ENCODE results near the gene LINGO1. TPM values are rescaled to one million over a fixed set of nuclear protein-coding genes. Genes with fewer than 3 reads are reported as not detected.

LINGO1 gene
- total and polyA plus RNA-seq, 4 donors, result 0.33 to 5.1 (median 0.88) TPM

GRCh38 chr15:77637851-77638692, 5.4 kb upstream of the LINGO1 start:
- Histone ChIP-seq H3K4me3 (no peak overlapping the region), H3K9ac (ENCODE audit: insufficient read depth in 1 of 2, low read length in 2 of 2) (no peak overlapping the region), H3K4me1 (ENCODE audit: control insufficient read depth in 5 of 5, insufficient read depth in 5 of 5, low read length in 5 of 5) (peaks cover 0 to 10% (median 0%) of the 10 kb centered on the region in 5 donors), H3K27me3 (ENCODE audit: control insufficient read depth in 3 of 3, insufficient read depth in 3 of 3, low read length in 2 of 3) (peaks cover 0 to 12% (median 6%) of the 10 kb centered on the region in 3 donors), H3K36me3 (ENCODE audit: control insufficient read depth in 4 of 4, insufficient read depth in 4 of 4, low read length in 4 of 4) (no peaks in the 10 kb centered on the region), H3K27ac (ENCODE audit: low read depth in 1 of 2, low read length in 1 of 2) (no peak overlapping the region), H3K9me3 (ENCODE audit: control insufficient read depth in 4 of 4, insufficient read depth in 3 of 4, low read length in 3 of 4) (no peaks in the 10 kb centered on the region)
- DNase-seq, result no peak
- ATAC-seq (ENCODE audit: insufficient read depth, low FRiP score), result no peak
- 67 to 84% methylated on average over 10 of the region's 10 CpGs for WGBS, 2 donors
- TF ChIP-seq CTCF (IDR thresholded peaks at IDR 0.05; ENCODE audit: control extremely low read depth, extremely low read depth), result no peak

GRCh38 chr15:77636209-77636608, 3.5 kb upstream of the LINGO1 start:
- no peak for ATAC-seq (ENCODE audit: insufficient read depth, low FRiP score)
- 74 to 86% methylated on average over 5 of the region's 5 CpGs for WGBS, 2 donors
- H3K9ac ChIP-seq (ENCODE audit: insufficient read depth in 1 of 2, low read length in 2 of 2), result no peak overlapping the region
- no peak for TF ChIP-seq CTCF (IDR thresholded peaks at IDR 0.05; ENCODE audit: control extremely low read depth, extremely low read depth)
- H3K27ac ChIP-seq (ENCODE audit: low read depth in 1 of 2, low read length in 1 of 2), result no peak overlapping the region
- H3K36me3 ChIP-seq (ENCODE audit: control insufficient read depth in 4 of 4, insufficient read depth in 4 of 4, low read length in 4 of 4), result no peaks in the 10 kb centered on the region
- no peaks in the 10 kb centered on the region for H3K9me3 ChIP-seq (ENCODE audit: control insufficient read depth in 4 of 4, insufficient read depth in 3 of 4, low read length in 3 of 4)
- peaks cover 0 to 20% (median 0%) of the 10 kb centered on the region in 5 donors for H3K4me1 ChIP-seq (ENCODE audit: control insufficient read depth in 5 of 5, insufficient read depth in 5 of 5, low read length in 5 of 5)
- DNase-seq, result no peak
- peaks cover 0 to 12% (median 6%) of the 10 kb centered on the region in 3 donors for H3K27me3 ChIP-seq (ENCODE audit: control insufficient read depth in 3 of 3, insufficient read depth in 3 of 3, low read length in 2 of 3)
- H3K4me3 ChIP-seq, result no peak overlapping the region

- H3K4me1 ChIP-seq (ENCODE audit: control insufficient read depth in 5 of 5, insufficient read depth in 5 of 5, low read length in 5 of 5), result peaks cover 0 to 31% (median 0%) of the 10 kb centered on the region in 5 donors
- H3K27ac ChIP-seq (ENCODE audit: low read depth in 1 of 2, low read length in 1 of 2), result no peak overlapping the region
- no peak for ATAC-seq (ENCODE audit: insufficient read depth, low FRiP score)
- no peak overlapping the region for H3K4me3 ChIP-seq
- no peak overlapping the region for H3K9ac ChIP-seq (ENCODE audit: insufficient read depth in 1 of 2, low read length in 2 of 2)
- 3 to 4% methylated on average over 33 to 34 of the region's 34 CpGs for WGBS, 2 donors
- H3K9me3 ChIP-seq (ENCODE audit: control insufficient read depth in 4 of 4, insufficient read depth in 3 of 4, low read length in 3 of 4), result no peaks in the 10 kb centered on the region
- no peak for TF ChIP-seq CTCF (IDR thresholded peaks at IDR 0.05; ENCODE audit: control extremely low read depth, extremely low read depth)
- peaks cover 0 to 12% (median 6%) of the 10 kb centered on the region in 3 donors for H3K27me3 ChIP-seq (ENCODE audit: control insufficient read depth in 3 of 3, insufficient read depth in 3 of 3, low read length in 2 of 3)
- peak; percentile 44 to 64 (median 49) for DNase-seq
- H3K36me3 ChIP-seq (ENCODE audit: control insufficient read depth in 4 of 4, insufficient read depth in 4 of 4, low read length in 4 of 4), result no peaks in the 10 kb centered on the region
Measured at GRCh38 chr15:77634266-77634962, 1.7 kb upstream of the LINGO1 start.
